AG04450 (cell line): ENCODE measurements around the gene PLA2G2D. TPM values are rescaled to one million over a fixed set of nuclear protein-coding genes. Genes with fewer than 3 reads are reported as not detected.

Experiments
- CTCF ChIA-PET: fragments of 300-600, 350-600 bp; formaldehyde crosslinking; extraction: SDS; loops from one replicate; lab custom pipeline; 2022; ENCODE audit warnings: antibody characterized with exemption, inconsistent platforms; lab: Charles Lee
- POLR2A ChIA-PET: fragments of 350-600 bp; formaldehyde crosslinking; extraction: SDS; loops from one replicate; lab custom pipeline; 2021; ENCODE audit warnings: antibody characterized with exemption, inconsistent platforms; lab: Yijun Ruan, JAX
- DNase-seq: peaks from one replicate; pipeline ENCODE4 v3.0.0-alpha.2; 2011; ENCODE audit warnings: low read depth, low spot score
- H3K27ac ChIP-seq: one replicate; pipeline ENCODE4 v1.5.1; 2012; ENCODE audit warnings: low read depth, low read length, control low read depth
- H3K27me3 ChIP-seq: one replicate; pipeline ENCODE4 v1.6.0; 2012; ENCODE audit warnings: low read length; ENCODE audit not compliant: control insufficient read depth, insufficient read depth
- H3K4me3 ChIP-seq: 2 replicates; pipeline ENCODE4 v1.5.1; 2011; ENCODE audit warnings: mild to moderate bottlenecking, low read depth, low read length, control low read depth
- H3K9me3 ChIP-seq: 2 replicates; pipeline ENCODE4 v1.5.1; 2012; ENCODE audit warnings: low read length; ENCODE audit not compliant: control insufficient read depth, insufficient read depth
- CTCF ChIP-seq: IDR thresholded peaks from 2 replicates; pipeline ENCODE4 v1.5.1; 2011; ENCODE audit warnings: low read depth, low read length, control low read depth, inconsistent platforms
- polyA plus RNA-seq: library from polyadenylated mRNA; depleted of rRNA; stranded (reverse); fragments of >200 nt; gene quantifications from 2 replicates; pipeline ENCODE4 v1.2.3, GENCODE V29; 2011

The PLA2G2D gene
- polyA plus RNA-seq, 1 experiment, result not detected

- ChIA-PET CTCF (no interaction called here), POLR2A (no interaction called here)
Measured at GRCh38 chr1:20078171-20078651, 41.1 kb downstream of the PLA2G2D start.

GRCh38 chr1:20076710-20077461, 42.5 kb downstream of the PLA2G2D start:
- CTCF ChIA-PET, result interaction anchor here (0.7 kb wide), 1 partner anchor 195 kb away, joined by 3 read pairs; the partner anchor contains the start of gene OTUD3
- POLR2A ChIA-PET, result no interaction called here
- peaks cover 10% of the 10 kb centered on the region for H3K27me3 ChIP-seq
- no peak overlapping the region for H3K4me3 ChIP-seq
- no peak for TF ChIP-seq CTCF
- DNase-seq, result no peak
- no peak overlapping the region for H3K27ac ChIP-seq
- no peaks in the 10 kb centered on the region; the same call in 1 of the 2 replicates for H3K9me3 ChIP-seq

More at GRCh38 chr1:20078171-20078651, 41.1 kb downstream of the PLA2G2D start:
- DNase-seq, result no peak
- Histone ChIP-seq H3K27ac (no peak overlapping the region), H3K9me3 (no peaks in the 10 kb centered on the region; the same call in 1 of the 2 replicates), H3K4me3 (no peak overlapping the region), H3K27me3 (peaks cover 16% of the 10 kb centered on the region)
- no peak for TF ChIP-seq CTCF

GRCh38 chr1:20076223-20076622, 43.1 kb downstream of the PLA2G2D start:
- H3K9me3 ChIP-seq, result no peaks in the 10 kb centered on the region; the same call in 1 of the 2 replicates
- CTCF ChIA-PET, result no interaction called here
- POLR2A ChIA-PET, result no interaction called here
- no peak overlapping the region for H3K27ac ChIP-seq
- no peak for TF ChIP-seq CTCF
- DNase-seq, result no peak
- H3K27me3 ChIP-seq, result peaks cover 10% of the 10 kb centered on the region
- H3K4me3 ChIP-seq, result no peak overlapping the region

GRCh38 chr1:20075345-20075744, 44.0 kb downstream of the PLA2G2D start:
- ChIA-PET POLR2A (no interaction called here), CTCF (no interaction called here)
- H3K4me3 ChIP-seq, result no peak overlapping the region
- H3K9me3 ChIP-seq, result no peaks in the 10 kb centered on the region
- H3K27ac ChIP-seq, result no peak overlapping the region
- TF ChIP-seq CTCF, result no peak
- DNase-seq, result no peak
- peaks cover 10% of the 10 kb centered on the region for H3K27me3 ChIP-seq

- DNase-seq, result no peak
- H3K4me3 ChIP-seq, result no peak overlapping the region
- CTCF ChIA-PET, result no interaction called here
Measured at GRCh38 chr1:20074725-20075171, 44.6 kb downstream of the PLA2G2D start.

More at GRCh38 chr1:20074725-20075171, 44.6 kb downstream of the PLA2G2D start:
- Histone ChIP-seq H3K9me3 (no peaks in the 10 kb centered on the region), H3K27ac (no peak overlapping the region), H3K27me3 (peaks cover 10% of the 10 kb centered on the region)
- POLR2A ChIA-PET, result no interaction called here
- TF ChIP-seq CTCF, result no peak
